Caco-2 (cell line): ENCODE data around the gene MELK. TPM values are rescaled to one million over a fixed set of nuclear protein-coding genes. Genes with fewer than 3 reads are reported as not detected.

Source experiments
- BruUV-seq: library from RNA; stranded (reverse); fragments of 400-500 nt; replicated peaks from 2 replicates; lab custom pipeline; 2021; lab: Mats Ljungman, UMichigan
- CTCF ChIA-PET: fragments of 300-600 bp; sonication (Branson Sonifier 250); formaldehyde crosslinking; loops from one replicate; lab custom pipeline; 2022; ENCODE audit warnings: antibody characterized with exemption; lab: Charles Lee
- POLR2A ChIA-PET: fragments of 300-600 bp; sonication (Branson Sonifier 250); formaldehyde crosslinking; loops from one replicate; lab custom pipeline; 2022; ENCODE audit warnings: antibody characterized with exemption; lab: Charles Lee
- DNase-seq, 2 experiments: peaks; one replicate each; pipeline versions ENCODE4 v3.0.0 to v3.0.0-alpha.2; 2020 to 2022
- H3K27me3 ChIP-seq: replicated peaks from 2 replicates; pipeline ENCODE4 v1.6.0; 2011; ENCODE audit warnings: low read length; ENCODE audit not compliant: control insufficient read depth, insufficient read depth
- H3K36me3 ChIP-seq: 2 replicates; pipeline ENCODE4 v1.5.1; 2011; ENCODE audit warnings: low read length; ENCODE audit not compliant: control insufficient read depth, insufficient read depth
- H3K4me1 ChIP-seq: fragments of 250-450 bp; sonication (Bioruptor Pico); 2 replicates; pipeline ENCODE4 v1.5.1; 2020; ENCODE audit warnings: mild to moderate bottlenecking
- H3K4me3 ChIP-seq: 2 replicates; pipeline ENCODE4 v1.5.1; 2011; ENCODE audit warnings: low read depth, mild to moderate bottlenecking, control low read depth, low read length
- H3K9me3 ChIP-seq: fragments of 250-450 bp; sonication (Bioruptor Pico); 2 replicates; pipeline ENCODE4 v1.5.1; 2020; ENCODE audit warnings: mild to moderate bottlenecking, moderate library complexity
- H3K27ac Mint-ChIP-seq: one replicate; pipeline ENCODE4 v1.8.0; 2022; ENCODE audit warnings: mixed read lengths; ENCODE audit not compliant: unreplicated experiment
- H3K27me3 Mint-ChIP-seq: one replicate; pipeline ENCODE4 v1.8.0; 2022; ENCODE audit warnings: mixed read lengths; ENCODE audit not compliant: insufficient read depth, unreplicated experiment
- H3K36me3 Mint-ChIP-seq: one replicate; pipeline ENCODE4 v1.8.0; 2022; ENCODE audit warnings: mild to moderate bottlenecking, mixed read lengths; ENCODE audit not compliant: insufficient read depth, unreplicated experiment
- H3K4me1 Mint-ChIP-seq: one replicate; pipeline ENCODE4 v1.8.0; 2022; ENCODE audit warnings: low read depth, mixed read lengths; ENCODE audit not compliant: unreplicated experiment
- H3K4me3 Mint-ChIP-seq: one replicate; pipeline ENCODE4 v1.8.0; 2022; ENCODE audit warnings: mild to moderate bottlenecking, moderate library complexity, mixed read lengths; ENCODE audit not compliant: unreplicated experiment
- H3K9me3 Mint-ChIP-seq: one replicate; pipeline ENCODE4 v1.8.0; 2022; ENCODE audit warnings: mixed read lengths; ENCODE audit not compliant: unreplicated experiment
- intact Hi-C: fragments of 100-400 bp; cut with micrococcal nuclease; formaldehyde crosslinking; loops from one replicate; pipeline ENCODE4 v1.10.0; 2022; ENCODE audit not compliant: unreplicated experiment
- total RNA-seq: library from RNA; stranded (reverse); gene quantifications from 2 replicates; pipeline ENCODE4 v1.2.3, GENCODE V29; 2022
- TF ChIP-seq, protein P1 (sequence below), 2 experiments: fragments of 200-600 bp in 1 of 2; IDR thresholded peaks; 1 replicate in 1 of 2; 2 replicates in 1 of 2; pipeline versions ENCODE4 v1.5.1 to v1.8.0; 2011 to 2022; ENCODE audit warnings: antibody characterized with exemption in 1 of 2, control low read depth in 1 of 2, inconsistent platforms in 1 of 2, low read depth in 1 of 2, low read length in 1 of 2, mild to moderate bottlenecking in 1 of 2, moderate library complexity in 1 of 2; ENCODE audit not compliant: insufficient read depth in 1 of 2, severe bottlenecking in 1 of 2, unreplicated experiment in 1 of 2

MELK gene
- total RNA-seq, 1 experiment from 2014 or later, result 57.8 TPM

DNA sequence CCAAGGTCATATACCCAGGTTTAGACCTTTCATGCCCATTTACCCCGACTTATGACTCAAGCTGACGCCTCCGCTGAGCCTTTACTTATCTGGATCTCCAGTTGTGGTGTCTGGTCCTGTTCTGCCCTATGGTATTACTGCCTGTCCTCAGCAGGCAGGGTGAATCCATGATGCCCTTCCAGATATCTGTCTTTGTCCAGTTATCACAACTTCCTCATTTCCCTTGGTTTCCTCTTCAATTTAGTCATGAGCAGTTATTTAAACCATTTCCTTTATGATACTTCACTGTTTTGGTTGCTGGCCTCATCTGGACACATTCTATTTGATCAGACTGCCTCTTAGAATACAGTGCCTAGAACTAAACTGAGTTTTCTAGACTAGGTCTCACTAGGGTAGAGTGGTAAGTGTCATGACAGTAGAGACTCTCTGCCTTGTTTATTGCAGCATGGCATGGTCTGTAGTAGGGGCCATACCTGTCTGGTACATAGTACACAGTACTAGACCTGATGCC, 93.3 kb downstream of the MELK start:
- peaks cover 47% of the 10 kb centered on the region for H3K36me3 Mint-ChIP-seq
- POLR2A ChIA-PET, result no interaction called here
- no peaks in the 10 kb centered on the region for H3K9me3 Mint-ChIP-seq
- H3K4me3 Mint-ChIP-seq, result no peak overlapping the region
- H3K36me3 ChIP-seq, result no peaks in the 10 kb centered on the region; the same call in 1 of the 2 replicates
- TF ChIP-seq, protein P1, sequence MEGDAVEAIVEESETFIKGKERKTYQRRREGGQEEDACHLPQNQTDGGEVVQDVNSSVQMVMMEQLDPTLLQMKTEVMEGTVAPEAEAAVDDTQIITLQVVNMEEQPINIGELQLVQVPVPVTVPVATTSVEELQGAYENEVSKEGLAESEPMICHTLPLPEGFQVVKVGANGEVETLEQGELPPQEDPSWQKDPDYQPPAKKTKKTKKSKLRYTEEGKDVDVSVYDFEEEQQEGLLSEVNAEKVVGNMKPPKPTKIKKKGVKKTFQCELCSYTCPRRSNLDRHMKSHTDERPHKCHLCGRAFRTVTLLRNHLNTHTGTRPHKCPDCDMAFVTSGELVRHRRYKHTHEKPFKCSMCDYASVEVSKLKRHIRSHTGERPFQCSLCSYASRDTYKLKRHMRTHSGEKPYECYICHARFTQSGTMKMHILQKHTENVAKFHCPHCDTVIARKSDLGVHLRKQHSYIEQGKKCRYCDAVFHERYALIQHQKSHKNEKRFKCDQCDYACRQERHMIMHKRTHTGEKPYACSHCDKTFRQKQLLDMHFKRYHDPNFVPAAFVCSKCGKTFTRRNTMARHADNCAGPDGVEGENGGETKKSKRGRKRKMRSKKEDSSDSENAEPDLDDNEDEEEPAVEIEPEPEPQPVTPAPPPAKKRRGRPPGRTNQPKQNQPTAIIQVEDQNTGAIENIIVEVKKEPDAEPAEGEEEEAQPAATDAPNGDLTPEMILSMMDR (IDR thresholded peaks at IDR 0.05; ENCODE audit: insufficient read depth in 1 of 2, low read depth in 1 of 2, low read length in 1 of 2, severe bottlenecking in 1 of 2, unreplicated experiment in 1 of 2), result no peak
- 0 out of 2 replicates have a peak, but pooled peaks cover 3% of the 10 kb centered on the region for H3K4me1 ChIP-seq
- H3K9me3 ChIP-seq, result no peaks in the 10 kb centered on the region
- H3K27ac Mint-ChIP-seq, result no peak overlapping the region
- BruUV-seq, result no TSS peak
- no peaks in the 10 kb centered on the region for H3K27me3 Mint-ChIP-seq
- no peak for DNase-seq
- no peaks in the 10 kb centered on the region for H3K4me1 Mint-ChIP-seq
- intact Hi-C loops, result no loop called here
- CTCF ChIA-PET, result interaction anchor here (1.9 kb wide), 1 partner anchor 63 kb away, joined by 5 read pairs; no protein-coding TSS in a partner anchor
- H3K27me3 ChIP-seq, result no peaks in the 10 kb centered on the region
- H3K4me3 ChIP-seq, result no peak overlapping the region

DNA sequence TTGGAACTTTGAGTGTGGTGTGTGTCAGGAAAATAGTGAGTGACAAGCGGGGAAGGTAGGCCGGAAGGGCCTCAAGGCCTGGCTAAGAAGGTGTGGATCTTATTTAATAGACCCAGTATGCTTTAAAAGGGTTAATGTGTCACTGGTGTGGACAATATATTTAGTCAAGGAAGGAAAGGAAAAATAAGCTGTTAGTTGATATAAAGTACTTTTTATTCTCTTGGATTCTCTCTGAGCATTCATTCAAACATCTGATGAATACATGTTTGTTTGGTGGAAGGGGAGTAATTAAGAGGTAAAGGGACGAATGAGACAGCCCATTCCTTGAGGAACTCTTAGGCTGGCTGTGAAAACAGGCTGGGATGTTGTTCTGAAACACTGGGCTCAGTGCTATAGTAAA, 98.9 kb downstream of the MELK start:
- BruUV-seq, result no TSS peak
- CTCF ChIA-PET, result no interaction called here

GRCh38 chr9:36676091-36676490, 103.4 kb downstream of the MELK start:
- no TSS peak for BruUV-seq
- Histone ChIP-seq H3K4me3 (no peak overlapping the region), H3K36me3 (no peaks in the 10 kb centered on the region), H3K9me3 (no peaks in the 10 kb centered on the region), H3K27me3 (no peaks in the 10 kb centered on the region), H3K4me1 (no peaks in the 10 kb centered on the region)
- ChIA-PET POLR2A (no interaction called here), CTCF (no interaction called here)
- TF ChIP-seq, protein P1 (IDR thresholded peaks at IDR 0.05; ENCODE audit: insufficient read depth in 1 of 2, low read depth in 1 of 2, low read length in 1 of 2, severe bottlenecking in 1 of 2, unreplicated experiment in 1 of 2), result no peak
- intact Hi-C loops, result no loop called here
- Mint-ChIP-seq H3K36me3 (peaks cover 65% of the 10 kb centered on the region), H3K4me1 (no peaks in the 10 kb centered on the region), H3K27ac (no peak overlapping the region), H3K9me3 (no peaks in the 10 kb centered on the region), H3K27me3 (no peaks in the 10 kb centered on the region), H3K4me3 (no peak overlapping the region)
- DNase-seq, result no peak

More for the DNA sequence above, 98.9 kb downstream of the MELK start:
- 0 out of 2 replicates have a peak, but pooled peaks cover 2% of the 10 kb centered on the region for H3K4me1 ChIP-seq
- no peaks in the 10 kb centered on the region for H3K9me3 ChIP-seq
- no peak overlapping the region for H3K4me3 ChIP-seq
- intact Hi-C loops, result no loop called here
- Mint-ChIP-seq H3K4me1 (no peaks in the 10 kb centered on the region), H3K9me3 (no peaks in the 10 kb centered on the region), H3K27ac (no peak overlapping the region), H3K4me3 (no peak overlapping the region), H3K27me3 (no peaks in the 10 kb centered on the region), H3K36me3 (peaks cover 56% of the 10 kb centered on the region)
- H3K36me3 ChIP-seq, result no peaks in the 10 kb centered on the region; the same call in 1 of the 2 replicates
- no peaks in the 10 kb centered on the region for H3K27me3 ChIP-seq
- TF ChIP-seq, protein P1 (IDR thresholded peaks at IDR 0.05; ENCODE audit: insufficient read depth in 1 of 2, low read depth in 1 of 2, low read length in 1 of 2, severe bottlenecking in 1 of 2, unreplicated experiment in 1 of 2), result no peak
- no peak for DNase-seq
- POLR2A ChIA-PET, result no interaction called here
